Endothelial cell (in vitro differentiated cells): Measurements from ENCODE around the gene CEP19. TPM values are rescaled to one million over a fixed set of nuclear protein-coding genes. Genes with fewer than 3 reads are reported as not detected.
A peak's percentile ranks its signal among the peaks of the same experiment; 100 is the strongest.
"Not testable (repeated sequence)": the region's sequence is repeated elsewhere in the genome, so short reads cannot be mapped to it uniquely, and the experiment has no call there.

ENCODE experiments used
- DNase-seq: peaks from one replicate; pipeline ENCODE4 v3.0.0; 2021; ENCODE audit warnings: low spot score
- H3K27ac Mint-ChIP-seq: one replicate; pipeline ENCODE4 v1.8.0; 2021; ENCODE audit warnings: mixed read lengths, inconsistent platforms; ENCODE audit not compliant: unreplicated experiment
- H3K27me3 Mint-ChIP-seq: one replicate; pipeline ENCODE4 v1.8.0; 2021; ENCODE audit warnings: mild to moderate bottlenecking, moderate library complexity, mixed read lengths, inconsistent platforms; ENCODE audit not compliant: unreplicated experiment
- H3K36me3 Mint-ChIP-seq: one replicate; pipeline ENCODE4 v1.8.0; 2021; ENCODE audit warnings: mild to moderate bottlenecking, low read depth, mixed read lengths, inconsistent platforms; ENCODE audit not compliant: unreplicated experiment
- H3K4me1 Mint-ChIP-seq: one replicate; pipeline ENCODE4 v1.8.0; 2021; ENCODE audit warnings: mild to moderate bottlenecking, mixed read lengths, inconsistent platforms; ENCODE audit not compliant: unreplicated experiment
- H3K4me3 Mint-ChIP-seq: one replicate; pipeline ENCODE4 v1.8.0; 2021; ENCODE audit warnings: mild to moderate bottlenecking, mixed read lengths, inconsistent platforms; ENCODE audit not compliant: unreplicated experiment
- H3K9me3 Mint-ChIP-seq: one replicate; pipeline ENCODE4 v1.8.0; 2021; ENCODE audit warnings: mixed read lengths, inconsistent platforms; ENCODE audit not compliant: unreplicated experiment
- total RNA-seq: library from RNA; stranded (reverse); fragmentation: NEBNext Ultra II Directional; extraction: Animal tissue kit (Norgen Biotek cat#: 25700); gene quantifications from one replicate; pipeline ENCODE4 v1.2.1, GENCODE V29; 2021; ENCODE audit not compliant: unreplicated experiment
- TF ChIP-seq, protein P1 (sequence below): fragments of 200-600 bp; sonication (generic); IDR thresholded peaks from one replicate; pipeline ENCODE4 v1.5.0; 2021; ENCODE audit warnings: antibody characterized with exemption; ENCODE audit not compliant: unreplicated experiment

Gene CEP19
- total RNA-seq, 1 donor from 2014 or later: 6.0 TPM

DNA sequence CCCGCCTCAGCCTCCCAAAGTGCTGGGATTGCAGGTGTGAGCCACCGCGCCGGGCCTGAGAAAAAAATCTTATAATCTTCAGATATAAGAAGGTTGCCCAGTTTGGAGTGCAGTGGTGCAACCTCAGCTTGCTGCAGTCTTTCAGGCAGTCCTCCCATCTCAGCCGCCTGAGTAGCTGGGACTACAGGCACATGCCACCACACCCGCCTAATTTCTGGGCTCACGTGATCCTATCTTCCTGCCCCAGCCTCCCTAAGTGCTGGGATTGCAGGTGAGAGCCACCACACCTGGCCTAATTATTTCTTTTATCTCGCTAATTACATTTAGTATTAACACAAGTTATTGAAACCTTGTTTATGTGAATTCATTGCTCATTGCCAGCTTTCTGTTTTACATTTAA, 41.2 kb upstream of the CEP19 start:
- Mint-ChIP-seq H3K9me3 (peaks cover 4% of the 10 kb centered on the region), H3K27ac (no peak overlapping the region), H3K4me3 (no peak overlapping the region), H3K36me3 (peaks cover 36% of the 10 kb centered on the region), H3K4me1 (peaks cover 23% of the 10 kb centered on the region), H3K27me3 (peaks cover 10% of the 10 kb centered on the region)
- DNase-seq: no peak
- TF ChIP-seq, protein P1, sequence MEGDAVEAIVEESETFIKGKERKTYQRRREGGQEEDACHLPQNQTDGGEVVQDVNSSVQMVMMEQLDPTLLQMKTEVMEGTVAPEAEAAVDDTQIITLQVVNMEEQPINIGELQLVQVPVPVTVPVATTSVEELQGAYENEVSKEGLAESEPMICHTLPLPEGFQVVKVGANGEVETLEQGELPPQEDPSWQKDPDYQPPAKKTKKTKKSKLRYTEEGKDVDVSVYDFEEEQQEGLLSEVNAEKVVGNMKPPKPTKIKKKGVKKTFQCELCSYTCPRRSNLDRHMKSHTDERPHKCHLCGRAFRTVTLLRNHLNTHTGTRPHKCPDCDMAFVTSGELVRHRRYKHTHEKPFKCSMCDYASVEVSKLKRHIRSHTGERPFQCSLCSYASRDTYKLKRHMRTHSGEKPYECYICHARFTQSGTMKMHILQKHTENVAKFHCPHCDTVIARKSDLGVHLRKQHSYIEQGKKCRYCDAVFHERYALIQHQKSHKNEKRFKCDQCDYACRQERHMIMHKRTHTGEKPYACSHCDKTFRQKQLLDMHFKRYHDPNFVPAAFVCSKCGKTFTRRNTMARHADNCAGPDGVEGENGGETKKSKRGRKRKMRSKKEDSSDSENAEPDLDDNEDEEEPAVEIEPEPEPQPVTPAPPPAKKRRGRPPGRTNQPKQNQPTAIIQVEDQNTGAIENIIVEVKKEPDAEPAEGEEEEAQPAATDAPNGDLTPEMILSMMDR: no peak

DNA sequence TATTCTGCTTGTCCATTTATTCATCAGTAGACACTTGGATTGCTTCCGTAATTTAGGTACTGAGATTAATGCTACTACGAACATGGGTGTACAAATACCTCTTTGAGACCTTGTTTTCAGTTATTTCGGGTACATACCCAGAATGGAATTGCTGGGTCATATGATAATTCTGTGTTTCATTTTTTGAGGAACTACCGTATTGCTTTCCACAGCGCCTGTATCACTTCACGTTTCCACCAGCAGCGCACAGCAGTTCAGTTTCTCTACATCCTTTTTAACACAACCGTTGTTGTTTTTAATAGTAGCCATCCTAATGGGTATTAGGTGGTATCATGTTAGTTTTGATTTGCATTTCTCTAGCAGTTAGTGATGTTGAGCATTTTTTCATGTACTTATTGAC, 37.1 kb upstream of the CEP19 start:
- Mint-ChIP-seq H3K27me3 (peaks cover 5% of the 10 kb centered on the region), H3K4me1 (peaks cover 19% of the 10 kb centered on the region), H3K36me3 (peaks cover 6% of the 10 kb centered on the region), H3K9me3 (no peaks in the 10 kb centered on the region), H3K27ac (no peak overlapping the region), H3K4me3 (no peak overlapping the region)
- no peak for DNase-seq
- TF ChIP-seq, protein P1: no peak

DNA sequence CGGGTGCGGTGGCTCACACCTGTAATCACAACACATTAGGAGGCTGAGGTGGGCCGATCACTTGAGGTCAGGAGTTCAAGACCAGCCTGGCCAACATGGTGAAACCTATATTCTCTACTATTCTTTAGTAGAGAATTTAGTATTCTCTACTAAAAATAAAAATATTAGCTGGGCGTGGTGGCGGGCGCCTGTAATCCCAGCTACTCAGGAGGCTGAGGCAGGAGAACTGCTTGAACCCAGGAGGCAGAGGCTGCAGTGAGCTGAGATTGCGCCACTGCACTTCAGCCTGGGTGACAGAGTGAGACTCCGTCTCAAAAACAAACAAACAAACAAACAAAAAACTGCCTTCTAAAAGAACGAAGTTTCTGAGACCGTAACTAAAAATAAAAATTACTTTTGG, 31.5 kb upstream of the CEP19 start:
- not testable (repeated sequence) for H3K9me3 Mint-ChIP-seq, H3K4me3 Mint-ChIP-seq, H3K27ac Mint-ChIP-seq, DNase-seq
- H3K27me3 Mint-ChIP-seq: peaks cover 13% of the 10 kb centered on the region
- peaks cover 24% of the 10 kb centered on the region for H3K4me1 Mint-ChIP-seq
- peaks cover 20% of the 10 kb centered on the region for H3K36me3 Mint-ChIP-seq

DNA sequence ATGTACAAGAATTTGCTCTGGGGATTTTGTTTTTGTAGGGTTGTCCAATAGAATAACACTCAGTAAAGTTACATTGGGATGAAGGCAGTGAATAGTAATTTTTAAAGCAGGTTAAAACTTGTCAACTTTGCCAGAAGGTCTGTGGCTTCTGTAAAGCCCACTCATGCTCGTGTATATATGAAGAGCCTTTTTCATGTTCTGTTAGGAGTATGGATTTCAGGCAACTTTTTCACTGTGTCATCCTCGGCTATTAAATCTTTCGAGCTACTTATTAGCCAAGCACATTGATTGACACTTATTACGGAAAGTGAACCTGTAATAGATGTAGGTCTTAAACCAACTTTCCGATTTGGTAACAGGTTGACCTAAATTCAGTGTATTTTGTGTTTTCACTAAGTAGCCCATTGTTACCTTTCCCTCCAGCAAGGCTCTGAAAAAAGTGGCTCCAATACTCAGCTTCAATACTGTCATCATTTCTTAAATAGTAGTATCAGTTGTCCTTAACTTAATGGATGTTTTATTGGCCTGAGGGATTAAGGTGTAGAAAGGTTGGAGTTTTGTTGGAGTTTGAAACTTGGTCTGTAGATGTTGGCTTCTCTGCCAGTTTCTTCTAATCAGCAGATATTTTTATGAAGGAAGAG, 29.3 kb upstream of the CEP19 start:
- Mint-ChIP-seq H3K9me3 (no peaks in the 10 kb centered on the region), H3K27me3 (peaks cover 11% of the 10 kb centered on the region)
- DNase-seq: no peak

DNA sequence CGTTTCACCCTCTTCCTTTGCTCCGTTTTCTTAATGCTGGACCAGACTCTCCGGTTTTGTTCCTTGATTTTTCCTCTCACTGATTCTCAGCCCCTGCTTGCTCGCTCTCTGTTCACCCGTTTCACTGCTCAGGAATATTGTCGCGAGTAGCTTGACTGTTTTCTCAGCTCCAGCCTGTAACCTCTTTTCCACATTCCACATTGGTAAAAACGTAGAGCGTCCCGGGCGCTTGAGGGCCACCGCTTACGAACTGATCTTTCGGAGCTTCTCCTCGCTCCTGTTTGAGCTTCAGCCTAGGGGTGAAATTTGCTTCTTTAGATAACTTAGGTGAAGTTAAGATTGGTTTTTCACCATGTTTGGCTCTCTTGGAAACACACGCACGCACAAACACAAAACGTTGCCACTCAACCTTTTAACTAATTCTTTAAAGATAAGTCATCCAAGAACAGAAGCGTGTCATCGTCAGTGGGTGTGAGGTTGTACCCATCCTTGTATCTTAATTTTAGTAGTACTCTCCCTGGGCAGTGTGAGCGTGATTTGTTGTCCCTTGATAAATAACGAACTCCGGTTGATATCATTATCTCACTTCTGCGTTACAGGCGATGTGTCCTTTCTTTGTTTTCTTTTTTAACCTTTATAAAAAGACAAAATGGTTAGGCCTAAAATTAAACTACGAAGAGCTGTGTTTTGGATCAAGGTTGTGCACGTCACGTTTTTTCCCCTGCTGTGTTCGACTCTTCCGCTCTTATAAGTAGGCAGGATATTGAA, 28.6 kb upstream of the CEP19 start:
- TF ChIP-seq, protein P1: no peak
- peak overlapping the region; percentile 100 for H3K4me3 Mint-ChIP-seq
- DNase-seq: no peak
- H3K9me3 Mint-ChIP-seq: no peaks in the 10 kb centered on the region
- peaks cover 11% of the 10 kb centered on the region for H3K27me3 Mint-ChIP-seq
- H3K4me1 Mint-ChIP-seq: peaks cover 17% of the 10 kb centered on the region
- H3K27ac Mint-ChIP-seq: peak overlapping the region; percentile 100
- peaks cover 24% of the 10 kb centered on the region for H3K36me3 Mint-ChIP-seq

More for the DNA sequence above, 29.3 kb upstream of the CEP19 start:
- peak overlapping the region; percentile 100 for H3K27ac Mint-ChIP-seq
- H3K36me3 Mint-ChIP-seq: peaks cover 22% of the 10 kb centered on the region
- H3K4me1 Mint-ChIP-seq: peaks cover 17% of the 10 kb centered on the region
- H3K4me3 Mint-ChIP-seq: peak overlapping the region; percentile 100
- TF ChIP-seq, protein P1: no peak
